Mucosa of descending colon (tissue), 3 donors: ENCODE measurements around the gene NUMB. TPM values are rescaled to one million over a fixed set of nuclear protein-coding genes. Genes with fewer than 3 reads are reported as not detected.

Experiments used
- ATAC-seq: fragments of 200-7000 bp; cut with Tn5 transposase; one replicate; pipeline ENCODE4 v1.9.1; 2020; ENCODE audit warnings: mild to moderate bottlenecking, moderate library complexity
- DNase-seq, 3 donors: peaks; one replicate each; pipeline ENCODE4 v3.0.0-alpha.2; 2020
- H3K36me3 ChIP-seq: fragments of 200-600 bp; one replicate; pipeline ENCODE4 v1.8.0; 2021; ENCODE audit warnings: low read depth, mild to moderate bottlenecking
- H3K4me1 ChIP-seq: fragments of 200-600 bp; one replicate; pipeline ENCODE4 v1.8.0; 2021; ENCODE audit warnings: low read depth, mild to moderate bottlenecking
- H3K4me3 ChIP-seq: fragments of 200-600 bp; one replicate; pipeline ENCODE4 v1.8.0; 2021; ENCODE audit warnings: mild to moderate bottlenecking
- H3K9me3 ChIP-seq: fragments of 200-600 bp; one replicate; pipeline ENCODE4 v1.8.0; 2021; ENCODE audit warnings: mild to moderate bottlenecking
- intact Hi-C, 2 donors: fragments of 100-400 bp; cut with DNase I in 1 of 2; cut with micrococcal nuclease in 1 of 2; formaldehyde crosslinking; loops; one replicate each; pipeline versions ENCODE4 v1.11.0 to v1.11.1; 2022; cut with DNase I, micrococcal nuclease
- total RNA-seq, 3 donors: library from RNA; stranded (reverse); fragmentation: NEBNext Ultra II Directional in 2 of 3; extraction: Animal tissue kit (Norgen Biotek cat#: 25700) in 2 of 3; gene quantifications; one replicate each; pipeline versions ENCODE4 v1.2.1 to v1.2.4, GENCODE V29; 2021 to 2023
- TF ChIP-seq, protein P1 (sequence below): fragments of 200-600 bp; IDR thresholded peaks from one replicate; pipeline ENCODE4 v1.8.0; 2022; ENCODE audit warnings: antibody characterized with exemption, mild to moderate bottlenecking
- donor health status: DM: no; HTN: no; CAD: no; lungs with moderate emphysema.
- donor health status: DM: no; HTN: no; CAD: no.
- donor health status: DM: no; HTN: yes; CAD: no.

The NUMB gene
- total RNA-seq, 3 donors from 2014 or later, result 98.5 to 115 (median 112) TPM

DNA sequence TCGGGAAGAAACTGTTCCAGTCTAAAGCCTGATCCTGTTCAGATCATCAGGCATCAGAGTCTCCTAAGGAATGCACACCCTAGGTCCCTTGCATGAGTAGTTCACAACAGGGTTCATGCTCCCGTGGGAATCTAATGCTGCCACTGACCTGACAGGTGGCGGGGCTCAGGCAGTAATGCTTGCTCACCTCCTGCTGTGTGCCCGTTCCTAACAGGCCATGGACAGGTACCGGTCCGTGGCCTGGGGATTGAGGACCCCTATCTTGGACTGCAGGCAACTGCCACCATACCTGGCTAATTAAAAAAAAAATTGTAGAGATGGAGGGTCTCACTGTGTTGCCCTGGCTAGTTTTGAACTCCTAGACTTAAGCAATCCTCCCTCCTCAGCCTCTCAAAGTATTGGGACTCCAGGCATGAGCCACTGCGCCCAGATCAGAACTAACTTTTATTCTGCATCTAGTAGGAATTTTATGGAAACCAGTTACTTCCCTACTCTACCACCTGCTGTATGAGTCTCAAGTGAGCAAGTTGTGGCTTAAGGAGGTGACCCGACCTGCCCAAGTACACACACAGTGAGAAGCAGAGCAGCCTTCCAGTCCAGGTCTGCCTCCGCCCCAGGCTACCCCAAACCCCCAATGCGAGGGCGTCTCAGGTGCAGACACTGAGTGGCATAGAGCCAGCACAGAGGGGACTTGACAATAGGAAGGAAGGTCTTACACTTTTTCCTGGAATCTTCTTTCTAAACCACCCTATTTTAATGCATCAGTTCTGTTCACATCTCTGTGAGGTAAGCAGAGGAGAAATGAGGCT is 223.6 kb downstream of the NUMB start:
- Histone ChIP-seq H3K9me3 (no peaks in the 10 kb centered on the region), H3K4me3 (no peak overlapping the region), H3K4me1 (peaks cover 20% of the 10 kb centered on the region), H3K36me3 (no peaks in the 10 kb centered on the region)
- DNase-seq (no peak), ATAC-seq (no peak)
- intact Hi-C loops, result no loop called here
- TF ChIP-seq, protein P1, sequence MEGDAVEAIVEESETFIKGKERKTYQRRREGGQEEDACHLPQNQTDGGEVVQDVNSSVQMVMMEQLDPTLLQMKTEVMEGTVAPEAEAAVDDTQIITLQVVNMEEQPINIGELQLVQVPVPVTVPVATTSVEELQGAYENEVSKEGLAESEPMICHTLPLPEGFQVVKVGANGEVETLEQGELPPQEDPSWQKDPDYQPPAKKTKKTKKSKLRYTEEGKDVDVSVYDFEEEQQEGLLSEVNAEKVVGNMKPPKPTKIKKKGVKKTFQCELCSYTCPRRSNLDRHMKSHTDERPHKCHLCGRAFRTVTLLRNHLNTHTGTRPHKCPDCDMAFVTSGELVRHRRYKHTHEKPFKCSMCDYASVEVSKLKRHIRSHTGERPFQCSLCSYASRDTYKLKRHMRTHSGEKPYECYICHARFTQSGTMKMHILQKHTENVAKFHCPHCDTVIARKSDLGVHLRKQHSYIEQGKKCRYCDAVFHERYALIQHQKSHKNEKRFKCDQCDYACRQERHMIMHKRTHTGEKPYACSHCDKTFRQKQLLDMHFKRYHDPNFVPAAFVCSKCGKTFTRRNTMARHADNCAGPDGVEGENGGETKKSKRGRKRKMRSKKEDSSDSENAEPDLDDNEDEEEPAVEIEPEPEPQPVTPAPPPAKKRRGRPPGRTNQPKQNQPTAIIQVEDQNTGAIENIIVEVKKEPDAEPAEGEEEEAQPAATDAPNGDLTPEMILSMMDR, result no peak

DNA sequence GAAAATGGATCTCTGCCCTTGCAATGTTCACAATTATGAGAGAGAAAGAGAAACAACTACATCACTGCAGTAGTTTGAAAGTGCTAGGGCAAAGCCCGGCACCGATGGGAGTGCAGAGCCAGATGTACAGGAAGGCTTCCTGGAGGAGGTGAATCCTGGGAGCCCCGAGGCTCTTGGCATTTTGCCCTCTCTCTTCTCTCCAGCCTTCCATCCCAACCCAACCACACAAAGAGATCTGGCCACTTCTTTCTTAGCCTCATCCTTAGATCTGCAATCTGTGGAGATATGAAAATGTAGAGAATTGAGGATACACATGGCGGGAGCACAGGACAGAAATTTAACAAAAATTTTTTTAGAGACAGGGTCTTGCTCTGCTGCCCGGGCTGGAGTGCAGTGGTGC is 224.3 kb downstream of the NUMB start:
- ATAC-seq (no peak), DNase-seq (no peak)
- H3K36me3 ChIP-seq, result no peaks in the 10 kb centered on the region
- intact Hi-C loops, result no loop called here
- H3K4me3 ChIP-seq, result no peak overlapping the region
- no peaks in the 10 kb centered on the region for H3K9me3 ChIP-seq
- TF ChIP-seq, protein P1, result no peak
- H3K4me1 ChIP-seq, result peaks cover 19% of the 10 kb centered on the region

DNA sequence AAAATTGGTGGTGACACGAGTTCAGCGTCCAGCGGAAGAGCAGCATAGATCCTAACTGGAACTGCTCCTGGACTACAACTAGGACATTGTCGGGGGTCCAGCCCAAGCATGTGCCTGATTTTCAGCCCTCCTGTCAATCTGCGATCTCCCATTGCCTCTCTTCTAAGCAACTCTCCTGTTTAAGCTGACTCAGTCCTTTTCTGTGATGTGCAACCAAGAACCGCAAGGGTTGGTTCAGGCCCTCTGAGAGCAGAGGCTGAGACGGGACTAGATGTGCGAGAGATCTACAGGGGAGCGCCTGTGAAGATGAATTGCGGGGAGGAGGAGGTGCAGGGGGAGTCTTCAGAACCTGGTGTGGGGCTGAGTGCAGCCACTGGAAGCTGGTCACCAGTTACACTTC is 224.8 kb downstream of the NUMB start:
- peaks cover 17% of the 10 kb centered on the region for H3K4me1 ChIP-seq
- ATAC-seq (no peak), DNase-seq (no peak)
- no peak overlapping the region for H3K4me3 ChIP-seq
- no peaks in the 10 kb centered on the region for H3K36me3 ChIP-seq
- TF ChIP-seq, protein P1, result no peak
- H3K9me3 ChIP-seq, result no peaks in the 10 kb centered on the region
- intact Hi-C loops, result no loop called here

DNA sequence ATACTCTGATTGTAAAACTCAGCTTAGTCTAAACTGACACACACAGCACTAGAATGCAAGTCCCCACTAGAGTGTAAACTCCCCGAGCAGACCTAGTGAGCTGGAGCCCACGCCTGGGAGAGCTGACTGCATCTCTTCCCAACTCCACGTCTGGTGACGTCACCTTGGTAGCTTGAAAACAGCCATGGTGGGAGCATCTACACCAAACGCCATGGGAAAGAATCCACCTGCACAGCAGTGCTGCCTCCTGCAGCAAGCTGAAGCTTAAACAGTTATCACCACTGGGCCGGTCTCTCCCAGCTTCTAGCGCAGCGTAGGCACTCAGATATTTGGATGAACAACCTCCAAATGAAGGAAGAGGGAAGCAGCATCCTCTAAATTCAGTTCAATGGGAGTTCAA is 225.4 kb downstream of the NUMB start:
- ATAC-seq (no peak), DNase-seq (no peak)
- Histone ChIP-seq H3K4me1 (peaks cover 11% of the 10 kb centered on the region), H3K36me3 (no peaks in the 10 kb centered on the region), H3K9me3 (no peaks in the 10 kb centered on the region), H3K4me3 (no peak overlapping the region)
- TF ChIP-seq, protein P1, result no peak
- intact Hi-C loops, result no loop called here

DNA sequence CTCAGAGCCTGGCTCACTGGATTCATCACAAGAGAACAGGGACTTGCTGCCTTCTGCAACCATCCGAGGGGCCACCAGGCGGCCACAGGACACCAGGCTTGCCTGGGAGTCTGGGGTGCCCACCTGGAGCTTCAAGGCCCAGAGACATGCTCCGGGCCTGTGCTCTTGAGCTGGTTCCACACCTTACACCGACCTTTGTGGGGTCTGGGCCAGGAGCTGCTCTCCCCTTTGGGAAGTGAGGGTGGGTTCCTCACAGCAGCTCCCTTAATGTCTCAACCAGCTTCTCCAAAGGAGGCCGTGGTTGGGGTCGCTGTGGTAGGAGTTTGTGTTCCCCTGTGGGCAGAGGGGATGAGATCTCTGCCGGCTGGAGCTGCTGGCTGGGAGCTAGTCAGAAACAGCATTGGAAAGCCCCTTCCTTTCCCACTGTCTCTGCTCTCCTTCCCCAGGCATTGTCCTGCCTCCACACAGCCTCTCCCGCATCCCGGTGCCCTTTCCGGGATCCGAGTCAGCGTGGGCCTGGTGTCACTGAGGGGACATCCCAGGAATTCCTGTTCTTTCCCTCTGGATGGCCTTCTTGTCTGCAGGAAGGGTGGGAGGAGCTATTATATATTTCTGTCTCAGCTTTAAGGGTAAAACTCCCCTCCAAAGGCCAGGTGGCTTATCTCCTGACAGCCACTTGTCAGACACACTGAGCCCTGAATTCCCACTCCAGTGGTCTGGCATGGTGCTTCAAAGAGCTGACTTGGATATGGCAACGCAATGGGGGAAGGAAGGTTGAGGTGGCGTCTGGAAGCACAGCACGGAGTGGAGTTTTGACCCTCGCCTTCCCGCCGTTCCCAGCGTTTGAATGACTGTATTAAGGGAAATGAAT is 226.1 kb downstream of the NUMB start:
- TF ChIP-seq, protein P1, result no peak
- intact Hi-C loops, result no loop called here
- Histone ChIP-seq H3K4me1 (peaks cover 3% of the 10 kb centered on the region), H3K9me3 (no peaks in the 10 kb centered on the region), H3K36me3 (no peaks in the 10 kb centered on the region), H3K4me3 (no peak overlapping the region)
- ATAC-seq, result peak; percentile 13
- DNase-seq, result no peak
